ENCODE data around the gene PTPRC.

Gene PTPRC

GRCh38 chr1:198672124-198672523, 33.3 kb downstream of the PTPRC start:
- no peak for DNase-seq (ENCODE audit: low read depth in 1 of 2, low spot score in 1 of 2)

- DNase-seq (ENCODE audit: low read depth in 1 of 2, low spot score in 1 of 2), result no peak
Observed at GRCh38 chr1:198674009-198674408, 35.2 kb downstream of the PTPRC start.

GRCh38 chr1:198676253-198676652, 37.4 kb downstream of the PTPRC start:
- no peak for DNase-seq (ENCODE audit: low read depth in 1 of 2, low spot score in 1 of 2)

- DNase-seq (ENCODE audit: low read depth in 1 of 2, low spot score in 1 of 2), result no peak
Observed at GRCh38 chr1:198677027-198677426, 38.2 kb downstream of the PTPRC start.

DNA sequence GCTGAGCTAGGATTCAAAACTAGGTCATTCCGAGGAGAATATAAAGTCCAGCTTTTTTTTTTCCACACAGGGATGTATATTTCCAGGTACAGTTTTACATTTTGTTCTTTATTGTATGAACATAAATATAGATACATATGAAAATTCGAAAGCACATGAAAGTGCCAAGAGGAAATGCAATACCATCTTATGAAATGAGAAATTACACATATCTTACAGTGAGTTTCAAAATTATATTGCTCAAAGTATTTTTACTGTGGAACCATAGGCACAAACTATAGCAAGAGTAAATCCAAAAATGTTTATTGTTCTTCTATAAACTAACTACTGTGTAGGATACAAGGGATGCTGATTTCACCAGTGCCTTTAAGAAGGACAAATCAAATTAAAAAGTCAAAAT, 39.0 kb downstream of the PTPRC start:
- no peak for DNase-seq (ENCODE audit: low read depth in 1 of 2, low spot score in 1 of 2)

GRCh38 chr1:198678301-198678836, 39.5 kb downstream of the PTPRC start:
- DNase-seq (ENCODE audit: low read depth in 1 of 2, low spot score in 1 of 2), result no peak

DNA sequence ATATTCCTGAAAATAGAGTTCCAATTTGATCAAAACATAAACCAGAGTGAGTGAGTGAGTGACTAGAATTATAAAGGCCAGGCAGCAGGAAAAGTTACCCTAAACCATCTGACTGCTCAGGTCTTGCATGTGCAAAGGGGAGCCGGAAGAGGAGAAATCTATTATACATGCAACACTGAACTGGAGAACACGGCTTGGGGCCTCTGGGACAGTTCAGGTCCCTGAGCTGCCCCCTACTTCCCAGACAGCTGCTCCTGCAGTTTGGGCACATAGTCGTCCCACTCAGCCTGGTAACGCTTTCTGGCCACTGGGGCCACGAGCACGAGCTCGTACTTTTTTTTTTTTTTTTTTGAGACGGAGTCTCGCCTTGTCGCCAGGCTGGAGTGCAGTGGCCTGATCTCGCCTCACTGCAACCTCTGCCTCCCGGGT, 40.1 kb downstream of the PTPRC start:
- no peak for DNase-seq (ENCODE audit: low read depth in 1 of 2, low spot score in 1 of 2)

DNA sequence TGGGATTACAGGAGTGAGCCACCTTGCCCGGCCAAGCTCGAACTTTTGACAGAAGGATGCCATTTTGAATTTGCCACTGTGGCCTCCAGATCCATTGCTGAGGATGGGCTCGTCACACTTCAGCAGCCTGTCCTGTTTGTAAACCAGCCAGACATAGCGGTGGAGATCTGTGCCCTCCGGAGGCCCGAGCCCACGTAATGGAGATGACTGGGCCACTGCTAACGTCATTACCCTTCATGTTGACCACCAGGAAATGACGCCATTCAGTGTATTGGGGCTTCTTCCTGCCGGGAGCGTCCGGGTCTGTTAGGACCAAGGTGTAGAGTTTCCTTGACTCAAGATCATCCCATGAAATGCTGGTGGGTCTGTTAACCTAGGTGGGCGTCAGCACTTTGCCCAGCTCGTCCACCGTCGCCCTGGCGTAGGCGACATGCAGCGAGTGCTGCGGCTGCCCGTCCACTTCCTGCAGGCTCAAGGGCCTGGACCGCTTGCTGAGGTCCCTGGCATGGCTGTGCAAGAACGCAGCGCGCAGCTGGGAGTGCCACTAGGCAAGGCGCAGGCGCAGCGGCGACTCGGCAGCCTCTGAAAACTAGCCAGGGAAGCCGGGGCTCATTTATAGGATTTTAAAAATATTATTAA, 40.8 kb downstream of the PTPRC start:
- peak in 1 of 2 donors; percentile 8 for DNase-seq (ENCODE audit: low read depth in 1 of 2, low spot score in 1 of 2)

GRCh38 chr1:198680174-198680875, 41.5 kb downstream of the PTPRC start:
- no peak for DNase-seq (ENCODE audit: low read depth in 1 of 2, low spot score in 1 of 2)

DNA sequence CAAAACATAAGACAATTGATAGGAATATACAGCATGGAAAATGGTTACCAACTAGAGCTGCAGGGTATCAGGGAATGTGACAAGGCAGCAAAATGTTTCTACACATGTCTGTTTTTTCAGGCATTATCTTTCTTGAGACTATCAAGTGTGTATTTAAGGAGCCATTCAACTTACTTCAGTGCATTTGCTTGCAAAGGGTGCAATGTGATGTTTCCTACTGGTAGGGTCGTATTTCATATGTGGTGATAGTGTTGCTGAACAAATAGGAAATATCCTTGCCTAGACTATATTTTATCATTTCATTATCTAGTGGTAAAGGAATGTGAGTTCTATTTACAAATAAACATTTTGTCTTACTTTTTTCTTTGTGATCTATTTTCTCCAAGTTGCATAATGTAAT, 42.4 kb downstream of the PTPRC start:
- DNase-seq (ENCODE audit: low read depth in 1 of 2, low spot score in 1 of 2), result no peak

DNA sequence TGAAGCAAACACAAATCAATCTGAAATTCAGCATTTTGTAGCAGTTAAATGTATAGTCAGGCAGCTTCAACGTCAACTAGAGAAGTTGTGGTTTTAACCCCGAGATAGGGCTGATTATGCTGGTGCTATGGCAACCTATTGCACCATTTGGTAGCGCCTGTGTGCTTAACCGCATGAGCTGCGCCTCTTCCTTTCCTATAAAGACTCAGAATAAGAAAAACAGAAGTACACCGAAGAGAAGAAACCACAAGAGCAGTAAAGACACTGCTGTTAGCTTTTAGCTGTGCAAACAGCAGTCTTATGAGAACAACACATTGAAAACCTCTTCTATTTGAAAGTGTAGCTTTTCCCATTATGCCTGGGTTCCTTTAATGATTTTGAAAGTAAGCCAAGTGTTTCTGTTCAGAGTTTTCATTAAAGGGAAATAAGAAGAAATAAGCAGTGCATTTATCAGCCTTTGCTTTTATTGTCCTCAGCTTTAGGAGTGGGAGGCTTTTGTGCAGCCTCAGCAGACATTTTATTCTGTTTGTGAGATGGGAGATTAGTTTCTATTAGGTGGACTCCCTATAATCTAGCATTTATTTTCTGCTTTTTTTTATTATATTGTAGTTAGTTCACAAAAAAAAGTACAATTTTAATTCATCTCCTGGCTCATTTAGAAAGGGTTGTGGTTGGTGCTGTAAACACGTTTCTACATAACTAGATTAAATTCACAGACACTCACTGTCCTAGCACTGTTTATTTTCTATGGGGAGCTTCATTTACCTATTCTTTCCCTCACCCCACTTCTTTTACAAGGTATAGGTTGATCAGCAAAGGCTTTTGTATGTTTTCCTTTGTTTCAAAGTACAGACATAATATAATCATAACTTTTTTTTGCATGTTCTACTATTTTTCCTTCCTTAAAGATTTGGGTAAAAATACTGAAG, 43.3 kb downstream of the PTPRC start:
- DNase-seq (ENCODE audit: low read depth in 1 of 2, low spot score in 1 of 2), result peak; percentile 26 to 51

DNA sequence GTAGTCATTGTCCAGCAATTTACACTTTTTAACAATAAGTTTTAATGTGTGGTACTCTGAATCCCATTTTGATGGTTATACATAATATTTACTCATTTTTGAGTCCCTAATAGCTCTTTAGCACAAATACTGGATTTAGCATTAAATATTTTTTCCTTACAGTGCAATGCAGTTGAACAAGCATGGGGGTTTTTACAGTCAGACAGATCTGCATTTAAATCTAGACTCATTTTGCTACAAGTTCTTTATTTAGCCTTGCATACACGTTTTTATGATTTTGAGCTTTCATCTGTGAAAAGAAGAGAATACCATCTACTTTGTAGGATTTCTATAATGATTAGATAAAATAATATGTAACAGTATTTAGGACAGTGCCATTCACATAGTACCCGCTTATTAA, 44.0 kb downstream of the PTPRC start:
- no peak for DNase-seq (ENCODE audit: low read depth in 1 of 2, low spot score in 1 of 2)

DNA sequence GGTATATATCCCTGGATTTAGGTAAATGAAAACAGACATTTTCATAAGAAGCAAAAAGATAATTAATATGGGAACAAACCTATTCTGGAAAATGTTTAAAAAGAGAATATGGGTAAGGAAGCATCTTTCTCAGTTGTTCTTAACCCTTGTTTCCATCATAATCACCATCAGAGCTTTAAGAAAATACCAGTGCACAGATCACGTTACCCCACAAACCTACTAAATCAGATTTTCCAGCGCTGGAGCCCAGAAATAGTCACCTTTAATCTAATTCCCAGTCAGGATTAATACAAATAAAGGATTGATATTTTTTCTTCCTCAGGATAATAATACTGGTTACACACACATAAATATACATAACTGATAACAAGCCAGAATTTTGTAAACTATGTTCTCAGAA, 44.6 kb downstream of the PTPRC start:
- DNase-seq (ENCODE audit: low read depth in 1 of 2, low spot score in 1 of 2), result no peak

GRCh38 chr1:198686069-198686728, 47.4 kb downstream of the PTPRC start:
- DNase-seq (ENCODE audit: low read depth in 1 of 2, low spot score in 1 of 2), result no peak

- no peak for DNase-seq (ENCODE audit: low read depth in 1 of 2, low spot score in 1 of 2)
Observed at GRCh38 chr1:198687429-198687828, 48.6 kb downstream of the PTPRC start.

- no peak for DNase-seq (ENCODE audit: low read depth in 1 of 2, low spot score in 1 of 2)
Observed at GRCh38 chr1:198691063-198691462, 52.2 kb downstream of the PTPRC start.

- DNase-seq (ENCODE audit: low read depth in 1 of 2, low spot score in 1 of 2), result no peak
Observed at GRCh38 chr1:198693321-198693720, 54.5 kb downstream of the PTPRC start.

DNA sequence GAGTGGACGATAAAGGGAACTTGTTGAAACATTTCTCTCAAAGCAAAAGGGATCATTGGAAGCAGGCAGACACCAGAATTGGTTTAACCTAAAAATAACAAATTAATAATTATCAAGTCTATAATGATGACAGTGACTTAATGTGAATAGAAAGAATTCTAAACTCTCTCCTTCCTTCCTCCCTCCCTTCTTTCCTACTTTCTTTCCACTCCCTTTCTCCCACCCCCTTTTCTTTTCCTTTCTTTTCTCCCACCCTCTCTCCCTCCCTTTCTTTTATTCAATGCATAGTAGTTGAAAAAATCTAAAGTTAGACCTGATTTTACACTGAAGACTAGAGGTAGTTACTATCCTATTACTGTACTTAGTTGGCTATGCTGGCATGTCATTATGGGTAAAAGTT, 55.7 kb downstream of the PTPRC start:
- DNase-seq (ENCODE audit: low read depth in 1 of 2, low spot score in 1 of 2), result no peak

GRCh38 chr1:198696211-198696610, 57.4 kb downstream of the PTPRC start:
- DNase-seq (ENCODE audit: low read depth in 1 of 2, low spot score in 1 of 2), result no peak

DNA sequence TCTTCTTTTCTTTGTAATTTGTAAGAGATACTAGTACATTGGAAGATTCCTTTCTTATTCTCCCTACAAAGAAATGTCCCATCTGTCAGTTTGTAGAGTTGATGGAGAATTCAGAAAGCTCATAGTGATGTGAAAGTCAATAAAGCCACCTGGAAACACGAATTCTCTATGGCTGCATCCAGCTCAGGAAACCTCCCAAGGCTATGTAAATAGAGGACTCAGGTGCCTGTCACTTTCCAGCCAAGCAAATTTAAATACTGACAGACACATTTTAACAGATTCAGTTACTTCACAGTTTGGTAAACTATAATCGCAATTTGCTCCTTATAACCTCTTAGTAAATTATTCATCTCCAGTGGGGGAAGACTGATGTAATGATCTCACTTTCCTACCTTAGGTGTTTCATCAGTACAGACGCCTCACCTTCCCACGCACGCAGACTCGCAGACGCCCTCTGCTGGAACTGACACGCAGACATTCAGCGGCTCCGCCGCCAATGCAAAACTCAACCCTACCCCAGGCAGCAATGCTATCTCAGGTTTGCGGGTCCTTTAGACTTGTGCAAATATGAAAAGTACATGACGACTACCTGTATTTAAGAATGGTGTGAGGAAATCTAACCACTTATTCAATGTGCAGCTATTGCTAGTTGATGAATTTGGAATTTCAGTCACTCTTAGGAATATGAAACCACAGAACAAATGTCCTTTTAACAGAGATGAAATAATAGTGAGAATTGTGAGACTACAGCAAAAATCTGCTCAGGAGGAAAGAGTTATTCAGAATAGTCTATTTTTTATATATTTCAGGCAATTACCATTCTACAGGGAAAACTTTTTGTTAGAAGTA, 60.6 kb downstream of the PTPRC start:
- peak; percentile 30 to 66 for DNase-seq (ENCODE audit: low read depth in 1 of 2, low spot score in 1 of 2)

Data from stimulated activated CD4-positive, alpha-beta T cell treated with anti-CD3 and anti-CD28 coated beads, Interleukin-15, amount 100 ng/mL, for 1 hour (primary cell).